H9 (cell line): ENCODE results near the gene CENPM. TPM values are rescaled to one million over a fixed set of nuclear protein-coding genes. Genes with fewer than 3 reads are reported as not detected.

ENCODE experiments used
- DNase-seq: peaks from one replicate; pipeline ENCODE4 v3.0.0-alpha.2; 2017
- H2AFZ ChIP-seq: one replicate; pipeline ENCODE4 v1.6.1; 2013; ENCODE audit warnings: mild to moderate bottlenecking, low read length, control low read depth, moderate library complexity
- H2AK5ac ChIP-seq: 2 replicates; pipeline ENCODE4 v1.6.1; 2013; ENCODE audit warnings: low read length, control low read depth, mixed read lengths; ENCODE audit not compliant: insufficient read length
- H2BK120ac ChIP-seq: one replicate; pipeline ENCODE4 v1.6.1; 2013; ENCODE audit warnings: low read depth, mild to moderate bottlenecking, low read length, control low read depth, inconsistent platforms; ENCODE audit not compliant: poor library complexity, severe bottlenecking
- H2BK12ac ChIP-seq: 2 replicates; pipeline ENCODE4 v1.6.1; 2013; ENCODE audit warnings: low read length, control low read depth, mixed read lengths, low read depth; ENCODE audit not compliant: insufficient read length
- H2BK15ac ChIP-seq: 2 replicates; pipeline ENCODE4 v1.6.1; 2013; ENCODE audit warnings: low read depth, low read length, control low read depth
- H2BK20ac ChIP-seq: one replicate; pipeline ENCODE4 v1.6.1; 2013; ENCODE audit warnings: low read depth, mild to moderate bottlenecking, low read length, control low read depth, inconsistent platforms; ENCODE audit not compliant: poor library complexity, severe bottlenecking
- H2BK5ac ChIP-seq: 2 replicates; pipeline ENCODE4 v1.6.1; 2013; ENCODE audit warnings: low read length, control low read depth, mixed read lengths; ENCODE audit not compliant: insufficient read length
- H3K14ac ChIP-seq: 2 replicates; pipeline ENCODE4 v1.6.1; 2013; ENCODE audit warnings: low read length, control low read depth; ENCODE audit not compliant: insufficient read depth
- H3K18ac ChIP-seq: 2 replicates; pipeline ENCODE4 v1.6.1; 2013; ENCODE audit warnings: low read depth, mild to moderate bottlenecking, mixed read lengths, low read length, control low read depth; ENCODE audit not compliant: insufficient read length
- H3K23ac ChIP-seq: 2 replicates; pipeline ENCODE4 v1.6.1; 2013; ENCODE audit warnings: low read length, control low read depth, mixed read lengths, low read depth; ENCODE audit not compliant: insufficient read length
- H3K23me2 ChIP-seq: 2 replicates; pipeline ENCODE4 v1.6.1; 2013; ENCODE audit warnings: low read depth, mild to moderate bottlenecking, mixed read lengths, low read length, control low read depth; ENCODE audit not compliant: insufficient read length, poor library complexity, severe bottlenecking
- H3K27ac ChIP-seq: 2 replicates; pipeline ENCODE4 v1.5.1; 2013; ENCODE audit warnings: low read length, control low read depth, mixed read lengths, low read depth; ENCODE audit not compliant: insufficient read length
- H3K27me3 ChIP-seq: 2 replicates; pipeline ENCODE4 v1.6.1; 2013; ENCODE audit warnings: low read length, control low read depth, inconsistent platforms; ENCODE audit not compliant: insufficient read depth
- H3K4ac ChIP-seq: 2 replicates; pipeline ENCODE4 v1.6.1; 2013; ENCODE audit warnings: low read depth, mild to moderate bottlenecking, control low read depth, inconsistent platforms, low read length, moderate library complexity
- H3K4me1 ChIP-seq: 2 replicates; pipeline ENCODE4 v1.6.1; 2013; ENCODE audit warnings: low read length, control low read depth, inconsistent platforms; ENCODE audit not compliant: insufficient read depth
- H3K4me2 ChIP-seq: 2 replicates; pipeline ENCODE4 v1.6.1; 2013; ENCODE audit warnings: low read length, control low read depth, mixed read lengths; ENCODE audit not compliant: insufficient read length, insufficient read depth
- H3K56ac ChIP-seq: 2 replicates; pipeline ENCODE4 v1.6.1; 2013; ENCODE audit warnings: low read depth, mild to moderate bottlenecking, mixed read lengths, low read length, control low read depth; ENCODE audit not compliant: insufficient read length
- H3K79me1 ChIP-seq: 2 replicates; pipeline ENCODE4 v1.6.1; 2013; ENCODE audit warnings: low read depth, mild to moderate bottlenecking, moderate library complexity, low read length, control low read depth, inconsistent platforms; ENCODE audit not compliant: insufficient read depth, poor library complexity, severe bottlenecking
- H3K79me2 ChIP-seq: 2 replicates; pipeline ENCODE4 v1.6.1; 2013; ENCODE audit warnings: low read length, control low read depth, inconsistent platforms; ENCODE audit not compliant: insufficient read depth
- H3K9ac ChIP-seq: 2 replicates; pipeline ENCODE4 v1.6.1; 2013; ENCODE audit warnings: low read length, control low read depth, mixed read lengths; ENCODE audit not compliant: insufficient read length; ENCODE audit errors: extremely low read depth
- H3K9me3 ChIP-seq: one replicate; pipeline ENCODE4 v1.6.1; 2013; ENCODE audit warnings: low read depth, low read length, inconsistent platforms; ENCODE audit not compliant: control insufficient read depth
- H3T11ph ChIP-seq: one replicate; pipeline ENCODE4 v1.6.1; 2013; ENCODE audit warnings: mild to moderate bottlenecking, low read length, control low read depth, inconsistent platforms
- H4K20me1 ChIP-seq: one replicate; pipeline ENCODE4 v1.6.1; 2013; ENCODE audit not compliant: control insufficient read depth, insufficient read length, insufficient read depth
- H4K5ac ChIP-seq: 2 replicates; pipeline ENCODE4 v1.6.1; 2013; ENCODE audit warnings: low read depth, mild to moderate bottlenecking, mixed read lengths, low read length, control low read depth; ENCODE audit not compliant: insufficient read length
- H4K8ac ChIP-seq: replicated peaks from 2 replicates; pipeline ENCODE4 v1.6.1; 2013; ENCODE audit warnings: low read length, control low read depth, mixed read lengths, low read depth; ENCODE audit not compliant: insufficient read length
- H4K91ac ChIP-seq: 2 replicates; pipeline ENCODE4 v1.6.1; 2013; ENCODE audit warnings: low read depth, mild to moderate bottlenecking, moderate library complexity, mixed read lengths, low read length, control low read depth; ENCODE audit not compliant: insufficient read length
- H3K27ac Mint-ChIP-seq, 3 experiments: 2 replicates in 2 of 3; 3 replicates in 1 of 3; pipeline ENCODE4 v1.8.0; 2020 to 2021; ENCODE audit warnings: mixed read lengths in 3 of 3, mild to moderate bottlenecking in 1 of 3, moderate library complexity in 1 of 3
- H3K27me3 Mint-ChIP-seq: 2 replicates; pipeline ENCODE4 v1.8.0; 2021; ENCODE audit warnings: low read depth, mild to moderate bottlenecking, moderate library complexity, mixed read lengths
- H3K36me3 Mint-ChIP-seq, 3 experiments: 2 replicates in 2 of 3; 3 replicates in 1 of 3; pipeline ENCODE4 v1.8.0; 2020 to 2021; ENCODE audit warnings: low read depth in 3 of 3, mixed read lengths in 3 of 3; ENCODE audit not compliant: insufficient read depth in 1 of 3
- H3K4me1 Mint-ChIP-seq, 2 experiments: 2 replicates each; pipeline ENCODE4 v1.8.0; 2020; ENCODE audit warnings: mixed read lengths in 2 of 2
- H3K4me3 Mint-ChIP-seq, 2 experiments: 2 replicates in 1 of 2; 3 replicates in 1 of 2; pipeline ENCODE4 v1.8.0; 2020 to 2021; ENCODE audit warnings: mild to moderate bottlenecking in 2 of 2, mixed read lengths in 2 of 2, moderate library complexity in 1 of 2
- H3K9me3 Mint-ChIP-seq, 2 experiments: 2 replicates in 1 of 2; 3 replicates in 1 of 2; pipeline ENCODE4 v1.8.0; 2020; ENCODE audit warnings: mild to moderate bottlenecking in 2 of 2, mixed read lengths in 2 of 2, moderate library complexity in 1 of 2
- CTCF ChIP-seq: fragments of 200-600 bp; sonication (generic); conservative IDR thresholded peaks from 3 replicates; pipeline ENCODE4 v1.8.0; 2021; ENCODE audit warnings: antibody characterized with exemption, mild to moderate bottlenecking
- WGBS: extraction: QIAGEN DNeasy Blood & Tissue Kit; methylation state at CpG from one replicate; pipeline ENCODE4 v1.1.7; 2013; ENCODE audit warnings: missing lambda C conversion rate, low lambda C conversion rate, mixed read lengths; ENCODE audit not compliant: insufficient read length; ENCODE audit errors: extremely low coverage; 5-methylcytosine and 5-hydroxymethylcytosine counted together
- total RNA-seq: library from RNA; stranded (reverse); gene quantifications from 2 replicates; pipeline ENCODE4 v1.2.1, GENCODE V29; 2021

Gene CENPM
- total RNA-seq, 1 experiment from 2014 or later, result 36.5 TPM

- Histone ChIP-seq H4K5ac (no peak overlapping the region), H2BK120ac (no peak overlapping the region), H3K79me2 (no peaks in the 10 kb centered on the region), H4K20me1 (no peaks in the 10 kb centered on the region), H4K8ac (no peak overlapping the region), H3K9ac (no peak overlapping the region), H3K14ac (no peak overlapping the region; the same call in 1 of the 2 replicates), H3K4me1 (peaks cover 3% of the 10 kb centered on the region; the same call in 1 of the 2 replicates), H3K4ac (no peak overlapping the region), H2BK5ac (no peak overlapping the region), H2BK15ac (no peak overlapping the region), H3T11ph (no peak overlapping the region), H3K27ac (no peak overlapping the region), H3K23me2 (peaks cover 4% of the 10 kb centered on the region), H2BK12ac (no peak overlapping the region), H3K4me2 (no peak overlapping the region), H2BK20ac (no peak overlapping the region), H3K79me1 (no peaks in the 10 kb centered on the region), H2AFZ (no peak overlapping the region), H3K56ac (no peak overlapping the region), H3K27me3 (peaks cover 11% of the 10 kb centered on the region), H4K91ac (no peak overlapping the region), H3K18ac (no peak overlapping the region), H3K23ac (no peak overlapping the region), H2AK5ac (no peak overlapping the region), H3K9me3 (no peaks in the 10 kb centered on the region)
- Mint-ChIP-seq H3K4me1 (peaks cover 20 to 27% of the 10 kb centered on the region in 2 experiments), H3K27me3 (peaks cover 54% of the 10 kb centered on the region), H3K4me3 (no peak overlapping the region; a peak in 2 of 5 replicates), H3K36me3 (peaks cover 3 to 4% (median 3%) of the 10 kb centered on the region in 3 experiments; a peak in 4 of 7 replicates), H3K9me3 (no peaks in the 10 kb centered on the region), H3K27ac (peak overlapping the region in 1 of 3 experiments; percentile 23; a peak in 1 of 7 replicates)
- TF ChIP-seq CTCF, result no peak
- WGBS, result no CpG with 5 or more reads among the region's 14 CpGs
- no peak for DNase-seq
Observed at GRCh38 chr22:41928593-41929417, 18.1 kb downstream of the CENPM start.
